Suprapubic skin (tissue), 4 donors: ENCODE measurements around the gene PRTFDC1. TPM values are rescaled to one million over a fixed set of nuclear protein-coding genes. Genes with fewer than 3 reads are reported as not detected.

Experiments used
- DNase-seq, 2 donors: peaks; one replicate each; pipeline ENCODE4 v3.0.0-alpha.2; 2019; ENCODE audit warnings: low spot score in 2 of 2
- H3K27ac ChIP-seq: fragments of 200-600 bp; sonication (generic); one replicate; pipeline ENCODE4 v1.5.1; 2019
- H3K27me3 ChIP-seq: fragments of 200-600 bp; sonication (generic); one replicate; pipeline ENCODE4 v1.5.1; 2019
- H3K36me3 ChIP-seq: fragments of 200-600 bp; sonication (generic); one replicate; pipeline ENCODE4 v1.5.1; 2019
- H3K4me1 ChIP-seq: fragments of 200-600 bp; sonication (generic); one replicate; pipeline ENCODE4 v1.5.1; 2019
- H3K4me3 ChIP-seq: fragments of 200-600 bp; sonication (generic); one replicate; pipeline ENCODE4 v1.5.1; 2019; ENCODE audit warnings: mild to moderate bottlenecking
- H3K9me3 ChIP-seq: fragments of 200-600 bp; sonication (generic); one replicate; pipeline ENCODE4 v1.5.1; 2019
- EP300 ChIP-seq: sonication (generic); formaldehyde crosslinking; IDR thresholded peaks from one replicate; pipeline ENCODE4 v1.6.1; 2017; ENCODE audit warnings: antibody characterized with exemption
- POLR2A ChIP-seq, 2 donors: fragments of 450-650 bp; IDR thresholded peaks; one replicate each; pipeline ENCODE4 v1.6.1; 2017; ENCODE audit warnings: antibody characterized with exemption in 2 of 2, mild to moderate bottlenecking in 2 of 2, moderate library complexity in 2 of 2
- POLR2AphosphoS5 ChIP-seq, 3 donors: sonication (generic); formaldehyde crosslinking; IDR thresholded peaks; one replicate each; pipeline ENCODE4 v1.6.1; 2017; ENCODE audit warnings: antibody characterized with exemption in 3 of 3
- WGBS: methylation state at CpG from one replicate; pipeline ENCODE4 v1.1.5; 2018; 5-methylcytosine and 5-hydroxymethylcytosine counted together
- total RNA-seq, 4 donors: library from RNA; depleted of rRNA; stranded (reverse); fragments of >200 nt; gene quantifications; one replicate each; pipeline ENCODE4 v1.1.0, GENCODE V29; 2016
- TF ChIP-seq, protein P1 (sequence below), 2 donors: fragments of 200-600 bp in 1 of 2; fragments of 450-650 bp in 1 of 2; sonication (generic) in 1 of 2; IDR thresholded peaks; one replicate each; pipeline ENCODE4 v1.5.1; 2016 to 2019; ENCODE audit warnings: antibody characterized with exemption in 2 of 2, mild to moderate bottlenecking in 1 of 2, moderate library complexity in 1 of 2

The PRTFDC1 gene
- total RNA-seq, 4 donors from 2014 or later, result 0.40 to 0.76 (median 0.69) TPM

DNA sequence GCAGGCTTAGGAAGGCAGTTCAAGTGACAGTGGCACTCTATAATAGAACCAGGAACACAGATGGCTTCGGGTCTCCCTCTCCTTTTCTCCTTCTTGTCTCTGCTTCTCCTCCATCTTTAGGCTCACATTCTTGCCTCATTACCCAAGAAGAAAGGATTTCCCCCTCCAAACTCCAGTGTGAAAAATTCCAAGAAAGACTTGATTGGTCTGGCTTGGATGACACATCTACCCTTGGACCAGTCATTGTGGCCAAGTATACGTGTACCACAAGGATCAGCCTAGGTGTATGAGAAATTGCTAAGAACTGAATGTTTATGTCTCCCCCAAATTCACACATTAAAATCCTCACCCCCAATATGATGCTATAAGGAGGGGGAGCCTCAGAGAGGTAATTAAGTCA is 53.9 kb downstream of the PRTFDC1 start:
- no peak for DNase-seq
- no peaks in the 10 kb centered on the region for H3K27me3 ChIP-seq
- no peak overlapping the region for H3K27ac ChIP-seq
- no peak for TF ChIP-seq POLR2A (IDR thresholded peaks at IDR 0.05)
- TF ChIP-seq EP300, result no peak
- TF ChIP-seq, protein P1, sequence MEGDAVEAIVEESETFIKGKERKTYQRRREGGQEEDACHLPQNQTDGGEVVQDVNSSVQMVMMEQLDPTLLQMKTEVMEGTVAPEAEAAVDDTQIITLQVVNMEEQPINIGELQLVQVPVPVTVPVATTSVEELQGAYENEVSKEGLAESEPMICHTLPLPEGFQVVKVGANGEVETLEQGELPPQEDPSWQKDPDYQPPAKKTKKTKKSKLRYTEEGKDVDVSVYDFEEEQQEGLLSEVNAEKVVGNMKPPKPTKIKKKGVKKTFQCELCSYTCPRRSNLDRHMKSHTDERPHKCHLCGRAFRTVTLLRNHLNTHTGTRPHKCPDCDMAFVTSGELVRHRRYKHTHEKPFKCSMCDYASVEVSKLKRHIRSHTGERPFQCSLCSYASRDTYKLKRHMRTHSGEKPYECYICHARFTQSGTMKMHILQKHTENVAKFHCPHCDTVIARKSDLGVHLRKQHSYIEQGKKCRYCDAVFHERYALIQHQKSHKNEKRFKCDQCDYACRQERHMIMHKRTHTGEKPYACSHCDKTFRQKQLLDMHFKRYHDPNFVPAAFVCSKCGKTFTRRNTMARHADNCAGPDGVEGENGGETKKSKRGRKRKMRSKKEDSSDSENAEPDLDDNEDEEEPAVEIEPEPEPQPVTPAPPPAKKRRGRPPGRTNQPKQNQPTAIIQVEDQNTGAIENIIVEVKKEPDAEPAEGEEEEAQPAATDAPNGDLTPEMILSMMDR (IDR thresholded peaks at IDR 0.05), result no peak
- no peak for TF ChIP-seq POLR2AphosphoS5 (IDR thresholded peaks at IDR 0.05)
- H3K4me3 ChIP-seq, result no peak overlapping the region
- H3K36me3 ChIP-seq, result no peaks in the 10 kb centered on the region
- no peaks in the 10 kb centered on the region for H3K9me3 ChIP-seq
- H3K4me1 ChIP-seq, result peaks cover 13% of the 10 kb centered on the region
- WGBS, result 94% methylated on average over 2 of the region's 2 CpGs

DNA sequence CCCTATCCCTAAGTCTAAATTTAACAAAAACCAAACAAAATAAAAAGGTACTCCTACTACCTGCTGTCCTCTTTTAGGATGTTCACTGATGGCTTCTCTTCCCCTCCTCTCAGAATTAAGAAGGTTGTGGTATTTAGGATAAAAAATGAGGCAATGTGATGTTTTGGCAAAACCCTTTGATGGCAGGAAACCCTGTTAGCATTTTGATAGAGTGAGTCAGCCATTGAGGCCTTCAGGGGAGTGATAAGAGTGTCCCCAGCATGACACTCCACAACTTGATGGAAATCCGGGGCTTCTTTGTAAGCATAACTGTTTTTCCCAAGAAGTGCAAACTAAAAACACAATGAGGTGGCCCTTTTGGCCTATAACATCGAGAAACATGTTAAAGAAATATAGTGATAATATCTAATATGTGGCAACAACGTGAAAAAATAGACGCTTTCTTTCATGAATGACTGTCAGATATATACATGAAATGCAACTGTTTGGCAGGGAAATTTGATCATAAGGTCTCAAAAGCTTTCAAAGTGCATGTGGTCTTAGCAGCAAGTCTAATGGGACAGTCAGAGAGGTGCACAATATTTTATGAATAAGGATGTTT is 55.0 kb downstream of the PRTFDC1 start:
- Histone ChIP-seq H3K36me3 (no peaks in the 10 kb centered on the region), H3K9me3 (no peaks in the 10 kb centered on the region), H3K4me1 (peaks cover 13% of the 10 kb centered on the region), H3K27me3 (no peaks in the 10 kb centered on the region), H3K27ac (no peak overlapping the region), H3K4me3 (no peak overlapping the region)
- no peak for DNase-seq
- WGBS, result 82% methylated on average over 4 of the region's 4 CpGs
- no peak for TF ChIP-seq EP300
- TF ChIP-seq, protein P1 (IDR thresholded peaks at IDR 0.05), result no peak
- no peak for TF ChIP-seq POLR2AphosphoS5 (IDR thresholded peaks at IDR 0.05)
- no peak for TF ChIP-seq POLR2A (IDR thresholded peaks at IDR 0.05)

DNA sequence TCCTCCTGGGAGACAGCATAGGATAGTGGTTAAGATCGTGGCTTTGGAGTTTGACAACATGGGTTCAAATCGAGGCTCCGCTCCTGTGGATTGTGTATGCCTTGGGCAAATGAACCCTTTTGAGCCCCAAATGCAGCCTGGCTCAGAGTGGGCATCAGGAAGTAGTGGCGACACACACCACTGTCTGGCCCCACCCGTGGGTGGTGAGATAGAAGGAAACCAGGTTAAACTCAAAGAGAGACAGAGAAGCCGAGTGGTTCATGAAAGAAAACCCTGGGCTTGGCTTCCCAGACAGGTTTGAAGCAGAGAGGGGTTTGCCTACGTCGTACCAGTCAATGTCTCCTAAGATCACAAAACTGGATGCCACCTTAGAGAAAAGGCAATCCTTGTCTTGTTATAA is 57.7 kb downstream of the PRTFDC1 start:
- Histone ChIP-seq H3K4me3 (no peak overlapping the region), H3K9me3 (no peaks in the 10 kb centered on the region), H3K27me3 (no peaks in the 10 kb centered on the region), H3K36me3 (no peaks in the 10 kb centered on the region), H3K27ac (no peak overlapping the region), H3K4me1 (peaks cover 9% of the 10 kb centered on the region)
- 81% methylated on average over 8 of the region's 8 CpGs for WGBS
- DNase-seq, result no peak
- TF ChIP-seq POLR2AphosphoS5 (IDR thresholded peaks at IDR 0.05) (no peak), POLR2A (IDR thresholded peaks at IDR 0.05) (no peak), EP300 (no peak)
- TF ChIP-seq, protein P1 (IDR thresholded peaks at IDR 0.05), result no peak

DNA sequence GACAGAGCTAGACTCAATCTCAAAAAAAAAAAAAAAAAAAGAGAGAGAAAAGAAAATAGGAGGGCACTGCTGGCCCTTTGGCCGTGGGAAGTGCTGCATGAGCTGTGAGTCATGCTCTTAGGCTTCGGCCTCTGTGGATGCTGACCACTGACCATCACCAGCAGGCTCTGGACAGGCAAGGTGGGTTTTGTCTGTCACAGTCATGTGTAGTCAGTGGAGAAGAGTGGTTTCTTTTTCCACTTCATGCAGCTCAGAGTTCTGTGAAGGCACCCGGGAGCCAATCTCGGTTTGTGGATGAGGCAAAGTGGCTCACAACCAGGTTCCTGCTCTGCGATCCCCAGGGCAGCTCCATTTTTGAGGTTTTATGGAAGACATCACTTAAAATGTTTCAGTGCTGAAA is 58.1 kb downstream of the PRTFDC1 start:
- Histone ChIP-seq H3K4me1 (peaks cover 10% of the 10 kb centered on the region), H3K36me3 (no peaks in the 10 kb centered on the region), H3K27ac (no peak overlapping the region), H3K4me3 (no peak overlapping the region), H3K9me3 (no peaks in the 10 kb centered on the region), H3K27me3 (no peaks in the 10 kb centered on the region)
- DNase-seq, result no peak
- TF ChIP-seq POLR2A (IDR thresholded peaks at IDR 0.05) (no peak), EP300 (no peak)
- TF ChIP-seq, protein P1 (IDR thresholded peaks at IDR 0.05), result no peak
- 74% methylated on average over 5 of the region's 5 CpGs for WGBS

DNA sequence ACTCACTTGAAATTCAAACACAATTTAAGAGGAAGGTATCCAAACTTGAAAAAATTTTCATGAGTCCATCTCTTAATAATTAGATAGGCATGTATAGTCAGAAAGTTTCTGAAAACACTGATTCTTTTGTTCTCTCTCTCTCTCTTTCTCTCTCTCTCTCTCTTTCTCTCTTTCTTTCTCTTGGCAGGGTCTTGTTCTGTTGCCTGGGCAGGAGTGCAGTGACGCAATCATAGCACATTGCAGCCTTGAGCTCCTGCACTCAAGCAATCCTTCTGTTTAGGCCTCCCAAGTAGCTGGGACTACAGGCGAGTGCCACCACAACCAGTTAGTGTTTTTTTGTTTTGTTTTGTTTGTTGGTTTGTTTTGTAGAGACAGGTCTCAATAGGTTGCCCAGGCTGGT is 59.3 kb downstream of the PRTFDC1 start:
- TF ChIP-seq POLR2A (IDR thresholded peaks at IDR 0.05) (no peak), POLR2AphosphoS5 (IDR thresholded peaks at IDR 0.05) (no peak), EP300 (no peak)

DNA sequence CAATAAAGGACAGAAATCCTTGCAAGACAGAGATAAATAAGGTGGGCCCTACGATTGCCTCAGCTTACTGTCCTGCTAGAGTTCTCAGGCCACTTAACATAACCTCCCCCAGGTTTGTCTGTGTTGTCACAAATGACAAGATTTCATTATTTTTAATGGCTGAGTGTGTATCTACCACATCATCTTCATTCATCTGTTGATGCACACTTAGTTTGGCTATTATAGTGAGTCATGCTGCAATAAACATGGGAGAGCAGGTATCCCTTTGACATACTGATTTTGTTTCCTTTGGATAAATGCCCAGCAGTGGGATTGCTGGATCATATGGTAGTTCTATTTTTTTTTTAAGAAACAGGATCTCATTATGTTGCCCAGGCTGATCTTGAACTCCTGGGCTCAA is 60.6 kb downstream of the PRTFDC1 start:
- Histone ChIP-seq H3K27me3 (no peaks in the 10 kb centered on the region), H3K27ac (no peak overlapping the region), H3K4me3 (no peak overlapping the region), H3K9me3 (no peaks in the 10 kb centered on the region), H3K36me3 (no peaks in the 10 kb centered on the region), H3K4me1 (peaks cover 10% of the 10 kb centered on the region)
- no peak for DNase-seq
- no peak for TF ChIP-seq POLR2A (IDR thresholded peaks at IDR 0.05)
- TF ChIP-seq, protein P1 (IDR thresholded peaks at IDR 0.05), result no peak
- no peak for TF ChIP-seq POLR2AphosphoS5 (IDR thresholded peaks at IDR 0.05)
- TF ChIP-seq EP300, result no peak
- 96% methylated on average over 1 of the region's 1 CpG for WGBS

More for the DNA sequence above, 59.3 kb downstream of the PRTFDC1 start:
- no peaks in the 10 kb centered on the region for H3K27me3 ChIP-seq
- no peak for DNase-seq
- no peaks in the 10 kb centered on the region for H3K9me3 ChIP-seq
- H3K4me3 ChIP-seq, result no peak overlapping the region
- H3K4me1 ChIP-seq, result peaks cover 10% of the 10 kb centered on the region
- H3K36me3 ChIP-seq, result no peaks in the 10 kb centered on the region
- 91% methylated on average over 2 of the region's 2 CpGs for WGBS
- no peak overlapping the region for H3K27ac ChIP-seq
